OCI-M2 (cell line): ENCODE results near the gene SLC25A24.
A peak's percentile ranks its signal among the peaks of the same experiment; 100 is the strongest.
"Not testable (repeated sequence)": the region's sequence is repeated elsewhere in the genome, so short reads cannot be mapped to it uniquely, and the experiment has no call there.

ENCODE experiments used
- DNase-seq: peaks from one replicate; lab custom pipeline; 2025; ENCODE audit not compliant: unreplicated experiment; lab: John Stamatoyannopoulos, UW

Gene SLC25A24

GRCh38 chr1:108199781-108200686 lies at the start of gene SLC25A24:
SLC25A24 (minus strand) TSS chr1:108200343; CDS start chr1:108200138, 205 bp downstream.
- peak; percentile 6 for DNase-seq

GRCh38 chr1:108243976-108244375 lies 43.8 kb upstream of the SLC25A24 start, which contains the start of gene NBPF4:
NBPF4 (minus strand) TSS chr1:108244076; CDS start chr1:108243761, 315 bp downstream.
- DNase-seq: not testable (repeated sequence)

GRCh38 chr1:108239426-108239825 lies 39.3 kb upstream of the SLC25A24 start:
- DNase-seq: not testable (repeated sequence)

GRCh38 chr1:108235308-108235707 lies 35.2 kb upstream of the SLC25A24 start:
- DNase-seq: not testable (repeated sequence)

GRCh38 chr1:108232183-108232582 lies 32.0 kb upstream of the SLC25A24 start:
- DNase-seq: not testable (repeated sequence)

GRCh38 chr1:108229976-108230375 lies 29.8 kb upstream of the SLC25A24 start:
- DNase-seq: not testable (repeated sequence)

- DNase-seq: not testable (repeated sequence)
Measured at GRCh38 chr1:108227772-108228171, 27.6 kb upstream of the SLC25A24 start.

GRCh38 chr1:108226855-108227254 lies 26.7 kb upstream of the SLC25A24 start:
- not testable (repeated sequence) for DNase-seq

- not testable (repeated sequence) for DNase-seq
Measured at GRCh38 chr1:108223226-108223625, 23.1 kb upstream of the SLC25A24 start.

- not testable (repeated sequence) for DNase-seq
Measured at GRCh38 chr1:108217515-108218174, 17.5 kb upstream of the SLC25A24 start.

- not testable (repeated sequence) for DNase-seq
Measured at GRCh38 chr1:108217007-108217406, 16.9 kb upstream of the SLC25A24 start.

- not testable (repeated sequence) for DNase-seq
Measured at GRCh38 chr1:108216028-108216890, 16.1 kb upstream of the SLC25A24 start.

GRCh38 chr1:108214641-108215465 lies 14.7 kb upstream of the SLC25A24 start:
- DNase-seq: peak; percentile 1

- no peak for DNase-seq
Measured at GRCh38 chr1:108211014-108211413, 10.9 kb upstream of the SLC25A24 start.

GRCh38 chr1:108209456-108210108 lies 9.4 kb upstream of the SLC25A24 start:
- DNase-seq: peak; percentile 20

- DNase-seq: peak; percentile 68
Measured at GRCh38 chr1:108208724-108209446, 8.7 kb upstream of the SLC25A24 start.

- not testable (repeated sequence) for DNase-seq
Measured at GRCh38 chr1:108203582-108203981, 3.4 kb upstream of the SLC25A24 start.

- DNase-seq: no peak
Measured at GRCh38 chr1:108201687-108202086, 1.5 kb upstream of the SLC25A24 start.

- DNase-seq: no peak
Measured at GRCh38 chr1:108200687-108201051, 526 bp upstream of the SLC25A24 start.
